ENCODE measurements around the gene RAI14. TPM values are rescaled to one million over a fixed set of nuclear protein-coding genes. Genes with fewer than 3 reads are reported as not detected.

Gene RAI14
- total and polyA plus RNA-seq, 2 donors (not counting 3 experiments of a cell fraction or from before 2014, with no cell fraction given) = 114 to 369 TPM

- H3K4me1 ChIP-seq (ENCODE audit: control insufficient read depth, extremely low read depth, insufficient read depth, low read length) = peaks cover 26% of the 10 kb centered on the region
- no peak overlapping the region for H3K4me2 ChIP-seq (ENCODE audit: insufficient read depth, low read length)
- H3K4me3 ChIP-seq (replicated peaks in 1 of 3; ENCODE audit: insufficient read depth in 1 of 3, low read depth in 1 of 3, low read length in 3 of 3) = no peak overlapping the region
- DNase-seq (ENCODE audit: low read depth, low spot score) = no peak
- dilution Hi-C loops (cut with MboI; ENCODE audit: extremely low pct_ligation_motif_present, low sequenced_read_pairs) (no loop called here), intact Hi-C loops (cut with micrococcal nuclease) (no loop called here)
- no peak for FAIRE-seq
- H3K27me3 ChIP-seq (ENCODE audit: control insufficient read depth in 2 of 2, insufficient read depth in 2 of 2, low read length in 2 of 2) = no peaks in the 10 kb centered on the region
- no peaks in the 10 kb centered on the region for H3K9me1 ChIP-seq (replicated peaks; ENCODE audit: control insufficient read depth, extremely low read depth, insufficient read depth, low read length)
- H4K20me1 ChIP-seq (replicated peaks; ENCODE audit: control insufficient read depth, extremely low read depth, insufficient read depth, low read length) = no peaks in the 10 kb centered on the region
- ChIA-PET POLR2A (no interaction called here), CTCF (interaction anchor here (1.8 kb wide), 1 partner anchor 10 kb away, joined by 5 read pairs; no protein-coding TSS in a partner anchor)
- H3K27ac ChIP-seq (ENCODE audit: insufficient read depth, low read depth, low read length) = no peak overlapping the region
- BruUV-seq (replicated peaks) = no TSS peak
- TF ChIP-seq CTCF (IDR thresholded peaks at IDR 0.05; ENCODE audit: extremely low read depth in 1 of 2, insufficient read depth in 1 of 2, low read depth in 1 of 2, low read length in 2 of 2) (no peak), GATA2 (IDR thresholded peaks at IDR 0.05; ENCODE audit: insufficient read depth, insufficient read length, low read depth, low read length) (no peak), POLR2A (IDR thresholded peaks at IDR 0.05; ENCODE audit: low read depth, low read length) (no peak), FOS (IDR thresholded peaks at IDR 0.05; ENCODE audit: borderline replicate concordance, insufficient read depth, low read length) (no peak), MYC (IDR thresholded peaks at IDR 0.05; ENCODE audit: low read depth, low read length) (no peak)
- H3K36me3 ChIP-seq (ENCODE audit: control insufficient read depth in 2 of 2, extremely low read depth in 1 of 2, insufficient read depth in 2 of 2, low read length in 2 of 2) = peaks cover 26 to 28% of the 10 kb centered on the region in 2 experiments
- no peak overlapping the region for H2AFZ ChIP-seq (ENCODE audit: low read depth, low read length)
- H3K9ac ChIP-seq (replicated peaks; ENCODE audit: extremely low read depth, insufficient read depth, low read length) = no peak overlapping the region
- peaks cover 93% of the 10 kb centered on the region for H3K79me2 ChIP-seq (ENCODE audit: control insufficient read depth, insufficient read depth, low read length)
- no peaks in the 10 kb centered on the region for H3K9me3 ChIP-seq (replicated peaks; ENCODE audit: control insufficient read depth, insufficient read depth, low read length)
These were observed 41.4 kb downstream of the RAI14 start for GRCh38 chr5:34697308-34698108.

GRCh38 chr5:34698109-34698419, 41.9 kb downstream of the RAI14 start:
- H3K79me2 ChIP-seq (ENCODE audit: control insufficient read depth, insufficient read depth, low read length) = peaks cover 93% of the 10 kb centered on the region
- H3K9me1 ChIP-seq (replicated peaks; ENCODE audit: control insufficient read depth, extremely low read depth, insufficient read depth, low read length) = no peaks in the 10 kb centered on the region
- peaks cover 22 to 24% of the 10 kb centered on the region in 2 experiments for H3K36me3 ChIP-seq (ENCODE audit: control insufficient read depth in 2 of 2, extremely low read depth in 1 of 2, insufficient read depth in 2 of 2, low read length in 2 of 2)
- ChIA-PET CTCF (interaction anchor here (1.8 kb wide), 1 partner anchor 10 kb away, joined by 5 read pairs; no protein-coding TSS in a partner anchor), POLR2A (no interaction called here)
- BruUV-seq (replicated peaks) = no TSS peak
- no peak overlapping the region for H3K4me3 ChIP-seq (replicated peaks in 1 of 3; ENCODE audit: insufficient read depth in 1 of 3, low read depth in 1 of 3, low read length in 3 of 3)
- dilution Hi-C loops (cut with MboI; ENCODE audit: extremely low pct_ligation_motif_present, low sequenced_read_pairs) = no loop called here
- H2AFZ ChIP-seq (ENCODE audit: low read depth, low read length) = no peak overlapping the region
- TF ChIP-seq MYC (IDR thresholded peaks at IDR 0.05; ENCODE audit: low read depth, low read length) (no peak), POLR2AphosphoS5 (IDR thresholded peaks at IDR 0.05; ENCODE audit: insufficient read depth, low read depth, low read length) (no peak), CTCF (IDR thresholded peaks at IDR 0.05; ENCODE audit: extremely low read depth in 1 of 2, insufficient read depth in 1 of 2, low read depth in 1 of 2, low read length in 2 of 2) (no peak), EZH2 (IDR thresholded peaks at IDR 0.05; ENCODE audit: borderline replicate concordance, low read depth, low read length, severe bottlenecking) (no peak), MAX (IDR thresholded peaks at IDR 0.05; ENCODE audit: insufficient read depth, insufficient read length) (no peak), POLR2A (IDR thresholded peaks at IDR 0.05; ENCODE audit: low read depth, low read length) (no peak), FOS (IDR thresholded peaks at IDR 0.05; ENCODE audit: borderline replicate concordance, insufficient read depth, low read length) (no peak)
- no peak overlapping the region for H3K4me2 ChIP-seq (ENCODE audit: insufficient read depth, low read length)
- H3K4me1 ChIP-seq (ENCODE audit: control insufficient read depth, extremely low read depth, insufficient read depth, low read length) = peaks cover 21% of the 10 kb centered on the region
- intact Hi-C loops (cut with micrococcal nuclease) = no loop called here
- no peak for DNase-seq (ENCODE audit: low read depth, low spot score)
- no peak for FAIRE-seq
- no peak overlapping the region for H3K27ac ChIP-seq (ENCODE audit: insufficient read depth, low read depth, low read length)
- H3K27me3 ChIP-seq (ENCODE audit: control insufficient read depth in 2 of 2, insufficient read depth in 2 of 2, low read length in 2 of 2) = no peaks in the 10 kb centered on the region
- no peaks in the 10 kb centered on the region for H3K9me3 ChIP-seq (replicated peaks; ENCODE audit: control insufficient read depth, insufficient read depth, low read length)
- no peak overlapping the region for H3K9ac ChIP-seq (replicated peaks; ENCODE audit: extremely low read depth, insufficient read depth, low read length)
- no peaks in the 10 kb centered on the region for H4K20me1 ChIP-seq (replicated peaks; ENCODE audit: control insufficient read depth, extremely low read depth, insufficient read depth, low read length)

All from endothelial cell of umbilical vein (primary cell).